GM10248 (cell line): ENCODE results near the gene BCL2L13.

Source experiments
- CTCF ChIA-PET: fragments of 300-600 bp; sonication (Branson Sonifier 250); formaldehyde crosslinking; extraction: SDS; loops from one replicate; lab custom pipeline; 2021; ENCODE audit warnings: antibody characterized with exemption; lab: Yijun Ruan, JAX
- POLR2A ChIA-PET: fragments of 350-650 bp; sonication (Branson Sonifier 250); formaldehyde crosslinking; extraction: SDS; loops from one replicate; lab custom pipeline; 2020; ENCODE audit warnings: antibody characterized with exemption; lab: Yijun Ruan, JAX
- DNase-seq: peaks from one replicate; pipeline ENCODE4 v3.0.0; 2012; ENCODE audit errors: extremely low spot score
- TF ChIP-seq, protein P1 (sequence below): IDR thresholded peaks from 2 replicates; pipeline ENCODE4 v1.5.1; 2012; ENCODE audit warnings: mild to moderate bottlenecking, low read depth; ENCODE audit errors: extremely low read depth, missing control alignments, control extremely low read depth

BCL2L13 gene

DNA sequence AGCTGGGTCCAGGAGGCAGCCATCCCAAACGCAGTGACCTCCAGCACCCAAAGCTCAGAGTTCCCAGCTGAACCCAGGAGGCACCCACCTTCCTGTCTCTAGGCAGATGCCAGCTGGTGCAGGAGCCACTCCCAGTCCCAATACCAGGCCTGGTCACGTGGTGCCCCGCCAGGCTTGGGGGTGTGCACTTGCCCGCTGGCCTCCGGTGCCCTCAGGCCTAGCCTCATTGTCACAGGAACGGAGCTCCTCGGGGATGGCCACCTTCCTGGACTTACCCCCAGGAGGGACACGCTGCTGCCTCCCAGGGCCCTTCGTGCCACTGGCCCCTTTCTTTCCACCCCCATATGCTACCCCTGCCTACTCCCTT is 131.1 kb downstream of the BCL2L13 start:
- TF ChIP-seq, protein P1, sequence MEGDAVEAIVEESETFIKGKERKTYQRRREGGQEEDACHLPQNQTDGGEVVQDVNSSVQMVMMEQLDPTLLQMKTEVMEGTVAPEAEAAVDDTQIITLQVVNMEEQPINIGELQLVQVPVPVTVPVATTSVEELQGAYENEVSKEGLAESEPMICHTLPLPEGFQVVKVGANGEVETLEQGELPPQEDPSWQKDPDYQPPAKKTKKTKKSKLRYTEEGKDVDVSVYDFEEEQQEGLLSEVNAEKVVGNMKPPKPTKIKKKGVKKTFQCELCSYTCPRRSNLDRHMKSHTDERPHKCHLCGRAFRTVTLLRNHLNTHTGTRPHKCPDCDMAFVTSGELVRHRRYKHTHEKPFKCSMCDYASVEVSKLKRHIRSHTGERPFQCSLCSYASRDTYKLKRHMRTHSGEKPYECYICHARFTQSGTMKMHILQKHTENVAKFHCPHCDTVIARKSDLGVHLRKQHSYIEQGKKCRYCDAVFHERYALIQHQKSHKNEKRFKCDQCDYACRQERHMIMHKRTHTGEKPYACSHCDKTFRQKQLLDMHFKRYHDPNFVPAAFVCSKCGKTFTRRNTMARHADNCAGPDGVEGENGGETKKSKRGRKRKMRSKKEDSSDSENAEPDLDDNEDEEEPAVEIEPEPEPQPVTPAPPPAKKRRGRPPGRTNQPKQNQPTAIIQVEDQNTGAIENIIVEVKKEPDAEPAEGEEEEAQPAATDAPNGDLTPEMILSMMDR: no peak
- CTCF ChIA-PET: interaction anchor here (0.8 to 2.1 kb wide), 4 partner anchors 10 to 26 kb away, joined by 4 to 21 read pairs (median 8); no protein-coding TSS in a partner anchor
- no peak for DNase-seq
- POLR2A ChIA-PET: no interaction called here

DNA sequence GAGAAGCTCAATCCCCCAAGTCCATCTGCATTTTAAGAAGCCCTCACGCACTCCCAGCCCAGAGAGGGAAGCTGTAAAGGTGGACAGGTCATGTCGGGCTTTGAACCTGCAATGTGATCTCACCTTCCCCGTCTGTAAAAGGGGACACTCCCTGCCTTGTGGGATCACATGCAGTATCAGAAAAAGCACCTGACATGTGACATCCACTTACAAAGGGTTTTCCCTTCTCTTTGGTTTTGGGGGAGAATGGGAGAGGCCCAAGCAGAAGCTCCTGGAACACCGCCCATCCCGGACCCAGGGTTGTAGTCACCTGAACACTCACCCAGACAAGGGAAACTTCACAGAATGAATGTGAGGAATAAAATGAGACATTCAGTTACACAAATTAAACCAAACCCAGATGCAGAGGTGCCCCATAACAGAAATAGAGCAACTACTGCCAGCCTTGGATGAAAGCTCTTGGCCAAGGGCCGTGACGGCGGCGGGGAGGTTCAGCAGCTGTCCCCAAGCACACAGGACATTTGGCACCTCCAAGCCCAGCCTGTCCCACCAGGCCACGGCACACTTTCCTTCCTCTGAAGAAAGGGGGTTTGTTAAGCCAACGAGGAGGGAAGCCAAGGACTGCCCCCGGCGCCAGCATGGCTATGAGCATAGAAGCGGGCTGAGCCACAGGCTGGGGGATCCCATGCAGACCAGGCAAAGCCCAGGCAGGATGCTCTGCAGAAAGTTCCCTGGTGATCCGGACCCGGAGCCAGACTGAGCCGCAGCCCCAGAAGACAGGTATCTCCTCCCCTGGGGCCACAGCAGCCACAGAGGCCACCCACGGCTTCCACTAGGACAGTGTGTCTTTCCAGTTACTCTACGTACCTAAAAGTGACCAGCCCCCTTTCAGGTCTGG is 131.9 kb downstream of the BCL2L13 start:
- TF ChIP-seq, protein P1: no peak
- ChIA-PET CTCF (interaction anchor here (0.8 to 3.4 kb wide), 5 partner anchors 10 to 27 kb away, joined by 4 to 21 read pairs (median 11); no protein-coding TSS in a partner anchor), POLR2A (interaction anchor here (0.6 kb wide), 1 partner anchor 11 kb away, joined by 4 read pairs; no protein-coding TSS in a partner anchor)
- no peak for DNase-seq

DNA sequence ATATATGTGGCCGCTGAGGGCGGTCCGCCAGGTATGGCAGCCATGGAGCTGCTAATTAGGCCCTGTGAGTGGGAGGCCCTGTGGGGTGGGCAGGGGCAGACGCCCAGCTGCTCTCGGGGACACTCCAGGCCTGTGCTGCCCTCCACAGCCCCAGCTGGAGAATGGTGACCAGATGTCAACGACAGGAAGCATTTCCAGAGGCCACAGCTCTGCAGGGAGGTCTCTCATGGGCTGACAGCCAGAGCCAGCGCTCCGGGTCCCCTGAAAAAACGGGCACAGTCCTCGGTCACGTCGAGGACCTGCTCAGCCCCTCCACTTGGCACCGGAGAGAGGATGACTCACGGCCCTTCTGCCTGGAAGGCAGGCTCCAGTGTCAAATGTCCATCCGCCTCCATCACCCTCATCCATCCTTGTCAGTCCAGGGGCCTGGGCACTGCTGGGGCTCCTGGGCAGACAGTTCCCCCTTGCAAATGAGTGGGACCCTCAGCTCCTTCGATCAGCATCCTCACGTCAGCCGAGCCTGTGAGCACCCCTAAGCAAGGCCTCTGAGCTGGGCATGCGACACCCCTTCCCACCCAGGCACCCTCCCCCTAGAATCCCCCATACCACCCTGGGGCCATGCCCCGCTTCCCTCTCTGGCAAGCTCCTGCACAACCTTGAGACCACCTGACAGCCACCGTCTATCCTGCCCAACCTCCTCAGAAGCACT is 133.8 kb downstream of the BCL2L13 start:
- CTCF ChIA-PET: interaction anchor here (0.8 to 3.9 kb wide), 13 partner anchors 9 to 304 kb away, joined by 3 to 46 read pairs (median 5); no protein-coding TSS in a partner anchor

DNA sequence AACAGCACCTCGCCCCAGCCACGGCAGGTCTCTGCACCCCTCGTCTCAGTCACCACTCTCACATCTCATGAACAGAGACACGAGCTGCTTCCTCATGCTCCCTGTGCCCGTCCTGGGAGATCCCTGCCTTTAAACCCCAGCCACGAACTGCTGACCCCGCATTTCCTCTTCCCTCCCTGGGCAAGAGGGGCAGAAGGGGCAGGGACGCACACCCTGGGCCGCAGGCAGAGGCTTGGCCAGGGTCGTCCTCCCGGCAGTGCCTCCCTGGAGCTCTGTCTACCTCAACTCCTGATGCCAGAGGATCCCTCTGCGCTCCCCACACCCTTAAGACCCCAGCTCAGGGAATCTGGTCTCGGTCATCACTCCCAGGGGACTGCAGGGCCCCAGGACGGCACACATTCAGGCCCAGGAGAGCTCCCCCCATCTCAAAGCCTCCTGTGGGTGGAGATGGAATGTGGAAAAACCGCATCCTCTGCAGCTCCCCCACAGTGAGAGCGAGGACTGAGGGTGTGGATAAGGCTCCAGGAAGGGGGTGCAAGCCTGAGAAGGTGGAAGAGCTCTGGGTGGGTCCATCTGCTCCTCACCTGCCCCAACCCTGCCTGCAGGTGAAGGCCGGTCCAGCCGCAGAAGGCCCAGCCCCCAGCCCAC is 134.5 kb downstream of the BCL2L13 start:
- TF ChIP-seq, protein P1: no peak
- ChIA-PET CTCF (interaction anchor here (0.9 to 3.9 kb wide), 9 partner anchors 9 to 303 kb away, joined by 3 to 46 read pairs (median 7); no protein-coding TSS in a partner anchor), POLR2A (interaction anchor here (0.5 kb wide), 1 partner anchor 10 kb away, joined by 3 read pairs; no protein-coding TSS in a partner anchor)
- no peak for DNase-seq

More for the DNA sequence above, 133.8 kb downstream of the BCL2L13 start:
- no peak for DNase-seq
- TF ChIP-seq, protein P1: peak; percentile 13
- POLR2A ChIA-PET: interaction anchor here (1.2 kb wide), 1 partner anchor 28 kb away, joined by 4 read pairs; no protein-coding TSS in a partner anchor

DNA sequence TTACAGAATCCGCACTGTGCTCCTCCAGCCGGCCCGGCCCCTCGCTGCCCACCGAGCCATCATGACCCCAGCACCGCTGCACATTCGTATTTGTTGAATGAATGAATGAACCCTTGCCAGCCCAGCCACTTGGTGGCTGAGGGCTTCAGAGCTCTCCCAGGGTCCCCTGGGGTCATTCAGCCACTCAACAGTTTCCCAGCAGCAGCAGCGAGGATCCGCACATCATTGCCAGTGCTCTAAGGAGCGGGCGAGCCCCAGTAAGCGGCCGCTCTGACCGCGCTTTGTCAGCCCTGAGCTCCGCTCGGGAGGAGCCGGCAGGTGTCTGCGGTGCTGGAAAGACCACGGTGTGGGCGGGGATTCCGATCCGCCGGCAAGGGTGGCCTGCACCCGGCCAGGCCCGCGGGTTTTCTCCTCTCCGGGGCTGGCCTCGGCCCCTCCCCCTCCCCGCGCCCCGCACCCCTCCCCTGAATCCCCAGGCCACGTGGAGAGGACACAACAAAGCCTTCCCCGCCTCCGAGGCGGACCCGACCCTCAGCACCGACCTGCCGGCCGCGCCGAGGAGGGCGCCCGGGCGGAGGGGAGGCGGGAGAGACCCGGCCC is 135.1 kb downstream of the BCL2L13 start:
- peak; percentile 68 for DNase-seq
- ChIA-PET POLR2A (interaction anchor here (0.5 kb wide), 1 partner anchor 10 kb away, joined by 3 read pairs; no protein-coding TSS in a partner anchor), CTCF (interaction anchor here (0.9 to 3.9 kb wide), 6 partner anchors 8 to 303 kb away, joined by 4 to 46 read pairs (median 9); no protein-coding TSS in a partner anchor)
- TF ChIP-seq, protein P1: no peak
